HepG2 (cell line): ENCODE results near the gene DDIT4. TPM values are rescaled to one million over a fixed set of nuclear protein-coding genes. Genes with fewer than 3 reads are reported as not detected.
A peak's percentile ranks its signal among the peaks of the same experiment; 100 is the strongest.

ENCODE experiments used
- AGO1 ChIP-seq: fragments of 200-400 bp; formaldehyde crosslinking; IDR thresholded peaks from 2 replicates; pipeline ENCODE4 v1.6.1; 2017; ENCODE audit warnings: mild to moderate bottlenecking, low read depth, low read length, moderate library complexity; ENCODE audit not compliant: poor library complexity, severe bottlenecking
- ARNT ChIP-seq: fragments of 450-650 bp; IDR thresholded peaks from 2 replicates; pipeline ENCODE4 v1.6.1; 2017
- CHCHD3 ChIP-seq: sonication (generic); formaldehyde crosslinking; IDR thresholded peaks from 2 replicates; pipeline ENCODE4 v1.8.0; 2022; ENCODE audit warnings: mild to moderate bottlenecking, missing genetic modification reagents, moderate library complexity
- EZH2 ChIP-seq: conservative IDR thresholded peaks from 2 replicates; pipeline ENCODE4 v1.6.1; 2012; ENCODE audit warnings: mild to moderate bottlenecking, low read depth, low read length, moderate library complexity
- HMG20B ChIP-seq: conservative IDR thresholded peaks from 2 replicates; pipeline ENCODE4 v1.6.1; 2016; ENCODE audit warnings: missing genetic modification reagents, missing compliant biosample characterization
- IRF2 ChIP-seq: IDR thresholded peaks from 2 replicates; pipeline ENCODE4 v1.6.1; 2018; ENCODE audit warnings: missing genetic modification reagents, missing compliant biosample characterization
- KDM2A ChIP-seq: sonication (generic); formaldehyde crosslinking; IDR thresholded peaks from 2 replicates; pipeline ENCODE4 v1.4.0; 2020; ENCODE audit warnings: low read depth, missing genetic modification reagents, borderline replicate concordance
- NBN ChIP-seq: fragments of 450-650 bp; conservative IDR thresholded peaks from 2 replicates; pipeline ENCODE4 v1.6.1; 2017
- PHF8 ChIP-seq: sonication (generic); formaldehyde crosslinking; IDR thresholded peaks from 2 replicates; pipeline ENCODE4 v1.5.0; 2020; ENCODE audit warnings: missing genetic modification reagents
- PRMT3 ChIP-seq: sonication (generic); formaldehyde crosslinking; IDR thresholded peaks from 2 replicates; pipeline ENCODE4 v1.8.1; 2022; ENCODE audit warnings: low read depth, mild to moderate bottlenecking, moderate library complexity, missing genetic modification reagents, borderline replicate concordance
- SP5 ChIP-seq: IDR thresholded peaks from 2 replicates; pipeline ENCODE4 v1.6.1; 2016; ENCODE audit warnings: low read depth, borderline replicate concordance
- SPEN ChIP-seq: sonication (generic); formaldehyde crosslinking; IDR thresholded peaks from 2 replicates; pipeline ENCODE4 v1.5.1; 2020; ENCODE audit warnings: low read depth, mild to moderate bottlenecking, missing genetic modification reagents
- TARDBP ChIP-seq: sonication (generic); formaldehyde crosslinking; IDR thresholded peaks from 2 replicates; pipeline ENCODE4 v1.8.0; 2022; ENCODE audit warnings: mild to moderate bottlenecking, missing genetic modification reagents
- WIZ ChIP-seq: sonication (generic); formaldehyde crosslinking; IDR thresholded peaks from 2 replicates; pipeline ENCODE4 v1.5.1; 2020; ENCODE audit warnings: mild to moderate bottlenecking, missing genetic modification reagents
- XRCC5 ChIP-seq: fragments of 200-400 bp; formaldehyde crosslinking; optimal IDR thresholded peaks from 2 replicates; pipeline ENCODE3; 2017; ENCODE audit warnings: mild to moderate bottlenecking, low read length
- ZC3H13 ChIP-seq: sonication (generic); formaldehyde crosslinking; IDR thresholded peaks from 2 replicates; pipeline ENCODE4 v1.8.1; 2023; ENCODE audit warnings: mild to moderate bottlenecking, missing genetic modification reagents, moderate library complexity
- ZNF138 ChIP-seq: sonication (generic); formaldehyde crosslinking; IDR thresholded peaks from 2 replicates; pipeline ENCODE4 v1.5.0; 2020; ENCODE audit warnings: mild to moderate bottlenecking, low read depth, missing genetic modification reagents
- ZNF160 ChIP-seq: sonication (generic); formaldehyde crosslinking; IDR thresholded peaks from 2 replicates; pipeline ENCODE4 v1.8.0; 2022; ENCODE audit warnings: mild to moderate bottlenecking, inconsistent platforms, missing genetic modification reagents
- ZNF30 ChIP-seq: sonication (generic); formaldehyde crosslinking; IDR thresholded peaks from 2 replicates; pipeline ENCODE4 v1.5.0; 2020; ENCODE audit warnings: mild to moderate bottlenecking, missing genetic modification reagents
- ZNF446 ChIP-seq: sonication (generic); formaldehyde crosslinking; IDR thresholded peaks from 2 replicates; pipeline ENCODE4 v1.5.0; 2020; ENCODE audit warnings: mild to moderate bottlenecking, missing genetic modification reagents
- ZNF777 ChIP-seq: sonication (generic); formaldehyde crosslinking; IDR thresholded peaks from 2 replicates; pipeline ENCODE4 v1.4.0; 2020; ENCODE audit warnings: missing genetic modification reagents
- polyA plus RNA-seq, 8 experiments: library from polyadenylated mRNA; depleted of rRNA in 3 of 8; stranded (reverse) in 7 of 8; unstranded in 1 of 8; fragments of >200 nt; fragmentation: Illumina TruSeq in 4 of 8; extraction: Trizol in 4 of 8; gene quantifications; 2 replicates each; pipeline versions ENCODE4 v1.2.1 to v1.2.3, GENCODE V29; 2011 to 2016; ENCODE audit warnings: low read depth in 4 of 8, missing spikeins in 1 of 8, mixed read lengths in 1 of 8; ENCODE audit not compliant: insufficient read depth in 1 of 8
- total RNA-seq, 5 experiments: library from RNA; depleted of rRNA; stranded (reverse); fragments of >200 nt; fragmentation: Illumina TruSeq; extraction: Trizol; gene quantifications; 2 replicates each; pipeline ENCODE4 v1.2.3, GENCODE V29; 2016; ENCODE audit warnings: low read depth in 1 of 5
- TF ChIP-seq, protein P1 (sequence below): sonication (generic); formaldehyde crosslinking; IDR thresholded peaks from 2 replicates; pipeline ENCODE4 v1.5.1; 2020; ENCODE audit warnings: missing genetic modification reagents, mild to moderate bottlenecking, borderline replicate concordance
- TF ChIP-seq, protein P2 (sequence below): sonication (generic); formaldehyde crosslinking; IDR thresholded peaks from 2 replicates; pipeline ENCODE4 v1.5.0; 2020; ENCODE audit warnings: missing genetic modification reagents
- TF ChIP-seq, protein P3 (sequence below): sonication (generic); formaldehyde crosslinking; IDR thresholded peaks from 2 replicates; pipeline ENCODE4 v1.4.0; 2020; ENCODE audit warnings: mild to moderate bottlenecking, missing genetic modification reagents
- TF ChIP-seq, protein P4 (sequence below), 2 experiments: IDR thresholded peaks; 2 replicates each; pipeline ENCODE4 v1.6.1; 2011 to 2012; ENCODE audit warnings: low read length in 2 of 2, borderline replicate concordance in 1 of 2, low read depth in 1 of 2, mild to moderate bottlenecking in 1 of 2, moderate library complexity in 1 of 2

The DDIT4 gene
- total and polyA plus RNA-seq, 2 of the 13 experiments (the other 11 are each of a cell fraction or from before 2014, with no cell fraction given) = 35.6 to 40.7 TPM

DNA sequence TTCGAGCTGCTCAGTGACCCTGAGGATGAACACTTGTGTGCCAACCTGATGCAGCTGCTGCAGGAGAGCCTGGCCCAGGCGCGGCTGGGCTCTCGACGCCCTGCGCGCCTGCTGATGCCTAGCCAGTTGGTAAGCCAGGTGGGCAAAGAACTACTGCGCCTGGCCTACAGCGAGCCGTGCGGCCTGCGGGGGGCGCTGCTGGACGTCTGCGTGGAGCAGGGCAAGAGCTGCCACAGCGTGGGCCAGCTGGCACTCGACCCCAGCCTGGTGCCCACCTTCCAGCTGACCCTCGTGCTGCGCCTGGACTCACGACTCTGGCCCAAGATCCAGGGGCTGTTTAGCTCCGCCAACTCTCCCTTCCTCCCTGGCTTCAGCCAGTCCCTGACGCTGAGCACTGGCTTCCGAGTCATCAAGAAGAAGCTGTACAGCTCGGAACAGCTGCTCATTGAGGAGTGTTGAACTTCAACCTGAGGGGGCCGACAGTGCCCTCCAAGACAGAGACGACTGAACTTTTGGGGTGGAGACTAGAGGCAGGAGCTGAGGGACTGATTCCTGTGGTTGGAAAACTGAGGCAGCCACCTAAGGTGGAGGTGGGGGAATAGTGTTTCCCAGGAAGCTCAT lies 1.1 kb downstream of the DDIT4 start (continued):
- TF ChIP-seq, protein P1, sequence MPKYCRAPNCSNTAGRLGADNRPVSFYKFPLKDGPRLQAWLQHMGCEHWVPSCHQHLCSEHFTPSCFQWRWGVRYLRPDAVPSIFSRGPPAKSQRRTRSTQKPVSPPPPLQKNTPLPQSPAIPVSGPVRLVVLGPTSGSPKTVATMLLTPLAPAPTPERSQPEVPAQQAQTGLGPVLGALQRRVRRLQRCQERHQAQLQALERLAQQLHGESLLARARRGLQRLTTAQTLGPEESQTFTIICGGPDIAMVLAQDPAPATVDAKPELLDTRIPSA (CRISPR knock-in tag) = no peak
- TF ChIP-seq SPEN (CRISPR knock-in tag) (peak; percentile 67), PRMT3 (CRISPR knock-in tag) (no peak), NBN (no peak), ZNF446 (CRISPR knock-in tag) (no peak), AGO1 (no peak), ZNF138 (CRISPR knock-in tag) (no peak), IRF2 (CRISPR knock-in tag) (no peak; the same call in 1 of the 2 replicates), KDM2A (CRISPR knock-in tag) (peak; percentile 55; the same call in 1 of the 2 replicates), EZH2 (no peak), SP5 (CRISPR knock-in tag) (no peak), ZNF160 (peak; percentile 65; the same call in 1 of the 2 replicates), HMG20B (CRISPR knock-in tag) (no peak), ZC3H13 (no peak; the same call in 1 of the 2 replicates), XRCC5 (no peak), ARNT (no peak), WIZ (no peak), ZNF777 (CRISPR knock-in tag) (0 out of 2 replicates have a peak, but pooled peaks have one; percentile 5), CHCHD3 (CRISPR knock-in tag) (no peak), ZNF30 (CRISPR knock-in tag) (0 out of 2 replicates have a peak, but pooled peaks have one; percentile 37), PHF8 (CRISPR knock-in tag) (peak; percentile 40; the same call in 1 of the 2 replicates), TARDBP (CRISPR knock-in tag) (peak; percentile 82)
- TF ChIP-seq, protein P2, sequence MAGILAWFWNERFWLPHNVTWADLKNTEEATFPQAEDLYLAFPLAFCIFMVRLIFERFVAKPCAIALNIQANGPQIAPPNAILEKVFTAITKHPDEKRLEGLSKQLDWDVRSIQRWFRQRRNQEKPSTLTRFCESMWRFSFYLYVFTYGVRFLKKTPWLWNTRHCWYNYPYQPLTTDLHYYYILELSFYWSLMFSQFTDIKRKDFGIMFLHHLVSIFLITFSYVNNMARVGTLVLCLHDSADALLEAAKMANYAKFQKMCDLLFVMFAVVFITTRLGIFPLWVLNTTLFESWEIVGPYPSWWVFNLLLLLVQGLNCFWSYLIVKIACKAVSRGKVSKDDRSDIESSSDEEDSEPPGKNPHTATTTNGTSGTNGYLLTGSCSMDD = no peak
- TF ChIP-seq, protein P3, sequence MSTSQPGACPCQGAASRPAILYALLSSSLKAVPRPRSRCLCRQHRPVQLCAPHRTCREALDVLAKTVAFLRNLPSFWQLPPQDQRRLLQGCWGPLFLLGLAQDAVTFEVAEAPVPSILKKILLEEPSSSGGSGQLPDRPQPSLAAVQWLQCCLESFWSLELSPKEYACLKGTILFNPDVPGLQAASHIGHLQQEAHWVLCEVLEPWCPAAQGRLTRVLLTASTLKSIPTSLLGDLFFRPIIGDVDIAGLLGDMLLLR (CRISPR knock-in tag) = 0 out of 2 replicates have a peak, but pooled peaks have one; percentile 21
- TF ChIP-seq, protein P4, sequence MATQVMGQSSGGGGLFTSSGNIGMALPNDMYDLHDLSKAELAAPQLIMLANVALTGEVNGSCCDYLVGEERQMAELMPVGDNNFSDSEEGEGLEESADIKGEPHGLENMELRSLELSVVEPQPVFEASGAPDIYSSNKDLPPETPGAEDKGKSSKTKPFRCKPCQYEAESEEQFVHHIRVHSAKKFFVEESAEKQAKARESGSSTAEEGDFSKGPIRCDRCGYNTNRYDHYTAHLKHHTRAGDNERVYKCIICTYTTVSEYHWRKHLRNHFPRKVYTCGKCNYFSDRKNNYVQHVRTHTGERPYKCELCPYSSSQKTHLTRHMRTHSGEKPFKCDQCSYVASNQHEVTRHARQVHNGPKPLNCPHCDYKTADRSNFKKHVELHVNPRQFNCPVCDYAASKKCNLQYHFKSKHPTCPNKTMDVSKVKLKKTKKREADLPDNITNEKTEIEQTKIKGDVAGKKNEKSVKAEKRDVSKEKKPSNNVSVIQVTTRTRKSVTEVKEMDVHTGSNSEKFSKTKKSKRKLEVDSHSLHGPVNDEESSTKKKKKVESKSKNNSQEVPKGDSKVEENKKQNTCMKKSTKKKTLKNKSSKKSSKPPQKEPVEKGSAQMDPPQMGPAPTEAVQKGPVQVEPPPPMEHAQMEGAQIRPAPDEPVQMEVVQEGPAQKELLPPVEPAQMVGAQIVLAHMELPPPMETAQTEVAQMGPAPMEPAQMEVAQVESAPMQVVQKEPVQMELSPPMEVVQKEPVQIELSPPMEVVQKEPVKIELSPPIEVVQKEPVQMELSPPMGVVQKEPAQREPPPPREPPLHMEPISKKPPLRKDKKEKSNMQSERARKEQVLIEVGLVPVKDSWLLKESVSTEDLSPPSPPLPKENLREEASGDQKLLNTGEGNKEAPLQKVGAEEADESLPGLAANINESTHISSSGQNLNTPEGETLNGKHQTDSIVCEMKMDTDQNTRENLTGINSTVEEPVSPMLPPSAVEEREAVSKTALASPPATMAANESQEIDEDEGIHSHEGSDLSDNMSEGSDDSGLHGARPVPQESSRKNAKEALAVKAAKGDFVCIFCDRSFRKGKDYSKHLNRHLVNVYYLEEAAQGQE (IDR thresholded peaks at IDR 0.05; ENCODE audit: borderline replicate concordance in 1 of 2, low read depth in 1 of 2, low read length in 2 of 2) = no peak
